ENCODE data around the gene PLPPR2. TPM values are rescaled to one million over a fixed set of nuclear protein-coding genes. Genes with fewer than 3 reads are reported as not detected.

Gene PLPPR2
- total RNA-seq, 2 experiments from 2014 or later = 8.2 TPM

DNA sequence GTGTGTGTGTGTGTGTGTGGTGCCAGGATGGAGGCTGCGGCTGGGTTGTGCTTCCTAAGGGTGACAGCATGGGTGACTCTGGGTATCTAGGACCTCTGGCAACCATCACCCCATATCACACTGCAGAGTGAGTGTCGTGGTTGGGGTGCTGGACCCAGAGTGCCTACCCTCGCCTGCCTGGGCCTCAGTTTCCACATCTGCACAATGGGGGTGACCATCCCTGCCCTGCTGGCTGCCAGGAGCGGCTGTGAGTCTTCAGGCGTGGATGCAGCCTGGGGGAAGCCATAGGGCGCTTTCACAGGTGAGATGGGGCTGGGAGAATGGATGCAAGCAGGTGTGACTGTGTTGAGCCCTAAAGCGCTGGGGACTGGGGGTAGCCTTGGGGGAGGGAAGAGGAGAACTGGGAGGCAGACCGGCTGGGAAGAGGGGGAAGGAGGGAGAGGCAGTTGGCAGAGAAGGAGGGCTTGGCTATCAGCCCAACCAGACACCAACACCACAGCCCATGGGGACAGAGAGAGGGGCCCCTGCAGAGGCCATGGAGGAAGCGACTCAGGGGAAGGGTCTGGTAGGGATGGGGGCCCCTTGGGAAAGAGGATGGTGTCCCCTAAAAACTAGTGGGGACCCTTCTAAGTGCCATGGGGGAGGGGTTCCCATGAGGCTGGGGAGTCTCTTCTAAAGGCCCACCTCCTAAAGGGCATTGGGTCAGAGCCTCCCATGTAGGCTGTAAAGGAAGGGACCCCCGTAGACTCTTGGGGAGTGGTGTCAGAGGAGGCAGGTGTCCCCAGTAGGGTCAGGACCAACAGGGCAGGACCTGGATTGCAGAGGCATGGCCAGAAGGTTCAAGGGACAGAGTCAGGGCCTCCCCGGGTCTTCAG is 1.7 kb downstream of the PLPPR2 start:
- Histone ChIP-seq H3K4me3 (ENCODE audit: low read length) (no peak overlapping the region), H3K9me3 (ENCODE audit: control insufficient read depth in 1 of 2, insufficient read depth in 1 of 2, low read length in 2 of 2) (peaks cover 0 to 7% of the 10 kb centered on the region in 2 experiments), H3K4me1 (ENCODE audit: insufficient read depth, low read length) (peaks cover 19% of the 10 kb centered on the region), H3K27ac (ENCODE audit: low read depth in 1 of 2, low read length in 2 of 2) (no peak overlapping the region), H3K27me3 (ENCODE audit: control insufficient read depth in 1 of 2, insufficient read depth in 2 of 2, low read length in 2 of 2) (no peaks in the 10 kb centered on the region), H3K36me3 (ENCODE audit: insufficient read depth, low read length) (no peaks in the 10 kb centered on the region)
- ATAC-seq (ENCODE audit: poor library complexity) (no peak), DNase-seq (peak in 1 of 14 experiments; percentile 14)
- Mint-ChIP-seq H3K9me3 (no peaks in the 10 kb centered on the region), H3K36me3 (ENCODE audit: low read depth) (no peaks in the 10 kb centered on the region), H3K27me3 (peaks cover 5% of the 10 kb centered on the region), H3K27ac (no peak overlapping the region), H3K4me1 (ENCODE audit: low read depth) (peaks cover 10% of the 10 kb centered on the region), H3K4me3 (no peak overlapping the region)
- TF ChIP-seq, protein P1, sequence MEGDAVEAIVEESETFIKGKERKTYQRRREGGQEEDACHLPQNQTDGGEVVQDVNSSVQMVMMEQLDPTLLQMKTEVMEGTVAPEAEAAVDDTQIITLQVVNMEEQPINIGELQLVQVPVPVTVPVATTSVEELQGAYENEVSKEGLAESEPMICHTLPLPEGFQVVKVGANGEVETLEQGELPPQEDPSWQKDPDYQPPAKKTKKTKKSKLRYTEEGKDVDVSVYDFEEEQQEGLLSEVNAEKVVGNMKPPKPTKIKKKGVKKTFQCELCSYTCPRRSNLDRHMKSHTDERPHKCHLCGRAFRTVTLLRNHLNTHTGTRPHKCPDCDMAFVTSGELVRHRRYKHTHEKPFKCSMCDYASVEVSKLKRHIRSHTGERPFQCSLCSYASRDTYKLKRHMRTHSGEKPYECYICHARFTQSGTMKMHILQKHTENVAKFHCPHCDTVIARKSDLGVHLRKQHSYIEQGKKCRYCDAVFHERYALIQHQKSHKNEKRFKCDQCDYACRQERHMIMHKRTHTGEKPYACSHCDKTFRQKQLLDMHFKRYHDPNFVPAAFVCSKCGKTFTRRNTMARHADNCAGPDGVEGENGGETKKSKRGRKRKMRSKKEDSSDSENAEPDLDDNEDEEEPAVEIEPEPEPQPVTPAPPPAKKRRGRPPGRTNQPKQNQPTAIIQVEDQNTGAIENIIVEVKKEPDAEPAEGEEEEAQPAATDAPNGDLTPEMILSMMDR (IDR thresholded peaks at IDR 0.05) = no peak
- POLR2A ChIA-PET = no interaction called here
- intact Hi-C loops (cut with DNase I, micrococcal nuclease) = no loop called here
- CTCF ChIA-PET = no interaction called here

DNA sequence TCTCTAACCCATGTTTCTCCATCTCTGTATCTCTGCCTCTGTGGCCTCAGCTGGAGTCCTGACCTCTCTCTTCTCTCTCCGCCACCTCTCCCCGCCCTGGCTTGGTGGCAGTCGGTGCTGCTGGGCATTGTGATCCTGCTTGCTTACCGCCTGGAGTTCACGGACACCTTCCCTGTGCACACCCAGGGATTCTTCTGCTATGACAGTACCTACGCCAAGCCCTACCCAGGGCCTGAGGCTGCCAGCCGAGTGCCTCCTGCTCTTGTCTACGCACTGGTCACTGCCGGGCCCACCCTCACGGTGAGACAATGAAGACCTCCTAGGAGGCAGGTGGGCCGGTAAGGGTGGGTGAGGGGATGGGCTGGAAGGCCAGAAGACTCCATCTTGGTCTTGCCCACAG is 4.2 kb downstream of the PLPPR2 start:
- POLR2A ChIA-PET = interaction anchor here (1.3 kb wide), 1 partner anchor 16 kb away, joined by 3 read pairs; no protein-coding TSS in a partner anchor
- no peak overlapping the region for H3K4me3 ChIP-seq (ENCODE audit: low read length)

DNA sequence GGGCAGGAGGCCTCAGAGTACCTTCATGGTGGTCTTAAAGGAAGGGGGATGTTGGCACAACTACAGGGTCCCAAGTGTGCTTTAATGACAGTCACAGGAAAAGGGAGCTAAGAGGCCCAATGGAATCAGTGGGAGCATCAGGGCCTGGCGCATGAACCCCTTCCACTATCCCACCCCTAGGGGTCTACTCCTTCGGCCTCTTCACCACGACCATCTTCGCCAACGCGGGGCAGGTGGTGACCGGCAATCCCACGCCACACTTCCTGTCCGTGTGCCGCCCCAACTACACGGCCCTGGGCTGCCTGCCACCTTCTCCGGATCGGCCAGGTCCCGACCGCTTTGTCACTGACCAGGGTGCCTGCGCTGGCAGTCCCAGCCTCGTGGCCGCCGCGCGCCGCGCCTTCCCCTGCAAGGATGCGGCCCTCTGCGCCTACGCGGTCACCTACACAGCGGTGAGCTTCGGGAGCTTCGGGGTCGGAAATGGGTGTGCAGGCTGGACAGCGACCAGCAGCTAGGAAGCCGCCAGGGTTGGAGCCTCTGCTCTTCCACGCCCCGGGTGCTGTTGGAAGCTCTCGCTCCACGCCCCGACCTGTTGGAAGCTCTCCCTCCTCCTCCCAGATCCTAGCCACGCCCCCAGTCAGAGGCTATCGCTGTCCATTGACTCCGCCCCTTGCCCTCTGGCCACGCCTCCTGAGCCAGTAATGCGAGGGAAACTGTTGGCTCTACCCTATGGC is 6.0 kb downstream of the PLPPR2 start:
- Histone ChIP-seq H3K4me1 (ENCODE audit: insufficient read depth, low read length) (peaks cover 2% of the 10 kb centered on the region), H3K27me3 (ENCODE audit: control insufficient read depth in 1 of 2, insufficient read depth in 2 of 2, low read length in 2 of 2) (no peaks in the 10 kb centered on the region), H3K36me3 (ENCODE audit: insufficient read depth, low read length) (peaks cover 6% of the 10 kb centered on the region), H3K9me3 (ENCODE audit: control insufficient read depth in 1 of 2, insufficient read depth in 1 of 2, low read length in 2 of 2) (peaks cover 0 to 7% of the 10 kb centered on the region in 2 experiments), H3K27ac (ENCODE audit: low read depth in 1 of 2, low read length in 2 of 2) (no peak overlapping the region), H3K4me3 (ENCODE audit: low read length) (no peak overlapping the region)
- Mint-ChIP-seq H3K4me1 (ENCODE audit: low read depth) (peaks cover 3% of the 10 kb centered on the region), H3K9me3 (no peaks in the 10 kb centered on the region), H3K4me3 (no peak overlapping the region), H3K27ac (no peak overlapping the region), H3K27me3 (peaks cover 3% of the 10 kb centered on the region), H3K36me3 (ENCODE audit: low read depth) (peaks cover 16% of the 10 kb centered on the region)
- TF ChIP-seq, protein P1 (IDR thresholded peaks at IDR 0.05) = no peak
- CTCF ChIA-PET = interaction anchor here (1.0 kb wide), 1 partner anchor 121 kb away, joined by 3 read pairs; no protein-coding TSS in a partner anchor
- no peak for DNase-seq
- intact Hi-C loops (cut with DNase I, micrococcal nuclease) = no loop called here
- ATAC-seq (ENCODE audit: poor library complexity) = no peak
- POLR2A ChIA-PET = interaction anchor here (0.8 to 1.3 kb wide), 2 partner anchors 13 to 14 kb away, joined by 4 read pairs; partner anchors contain the start of genes CCDC159 and SWSAP1

More for the DNA sequence above, 4.2 kb downstream of the PLPPR2 start:
- Mint-ChIP-seq H3K4me1 (ENCODE audit: low read depth) (peaks cover 10% of the 10 kb centered on the region), H3K27me3 (peaks cover 5% of the 10 kb centered on the region), H3K27ac (no peak overlapping the region), H3K36me3 (ENCODE audit: low read depth) (peaks cover under 1% of the 10 kb centered on the region), H3K4me3 (no peak overlapping the region), H3K9me3 (no peaks in the 10 kb centered on the region)
- Histone ChIP-seq H3K27ac (ENCODE audit: low read depth in 1 of 2, low read length in 2 of 2) (no peak overlapping the region), H3K9me3 (ENCODE audit: control insufficient read depth in 1 of 2, insufficient read depth in 1 of 2, low read length in 2 of 2) (peaks cover 0 to 7% of the 10 kb centered on the region in 2 experiments), H3K4me1 (ENCODE audit: insufficient read depth, low read length) (peaks cover 19% of the 10 kb centered on the region), H3K27me3 (ENCODE audit: control insufficient read depth in 1 of 2, insufficient read depth in 2 of 2, low read length in 2 of 2) (no peaks in the 10 kb centered on the region), H3K36me3 (ENCODE audit: insufficient read depth, low read length) (peaks cover 4% of the 10 kb centered on the region)
- CTCF ChIA-PET = interaction anchor here (0.9 kb wide), 1 partner anchor 9 kb away, joined by 3 read pairs; no protein-coding TSS in a partner anchor
- DNase-seq (no peak), ATAC-seq (ENCODE audit: poor library complexity) (no peak)
- TF ChIP-seq, protein P1 (IDR thresholded peaks at IDR 0.05) = no peak
- intact Hi-C loops (cut with DNase I, micrococcal nuclease) = no loop called here
